Lung (tissue), 12 donors: ENCODE data around the gene CCDC126. TPM values are rescaled to one million over a fixed set of nuclear protein-coding genes. Genes with fewer than 3 reads are reported as not detected.

Experiments
- ATAC-seq: fragments of 200-7000 bp; cut with Tn5 transposase; one replicate; pipeline ENCODE4 v1.9.1; 2020; ENCODE audit warnings: moderate number of reproducible peaks; ENCODE audit not compliant: insufficient read depth, low FRiP score
- DNase-seq, 3 donors: peaks; one replicate each; pipeline ENCODE4 v3.0.0-alpha.2; 2013 to 2017
- H3K27ac ChIP-seq, 2 donors: one replicate each; pipeline ENCODE4 v1.5.1; 2013; ENCODE audit warnings: mild to moderate bottlenecking in 2 of 2, moderate library complexity in 2 of 2, control low read depth in 1 of 2, inconsistent platforms in 1 of 2, low read depth in 1 of 2, low read length in 1 of 2
- H3K27me3 ChIP-seq, 3 donors: one replicate each; pipeline ENCODE4 v1.5.1; 2013; ENCODE audit warnings: low read length in 2 of 3; ENCODE audit not compliant: control insufficient read depth in 3 of 3, insufficient read depth in 3 of 3
- H3K36me3 ChIP-seq, 4 donors: one replicate each; pipeline ENCODE4 v1.5.1; 2013; ENCODE audit warnings: low read length in 4 of 4, mild to moderate bottlenecking in 1 of 4, moderate library complexity in 1 of 4; ENCODE audit not compliant: control insufficient read depth in 4 of 4, insufficient read depth in 4 of 4
- H3K4me1 ChIP-seq, 5 donors: one replicate each; pipeline ENCODE4 v1.5.1; 2013; ENCODE audit warnings: low read length in 5 of 5, mild to moderate bottlenecking in 2 of 5, moderate library complexity in 1 of 5; ENCODE audit not compliant: control insufficient read depth in 5 of 5, insufficient read depth in 5 of 5
- H3K4me3 ChIP-seq: one replicate; pipeline ENCODE4 v1.5.1; 2013; ENCODE audit warnings: mild to moderate bottlenecking, control low read depth, moderate library complexity
- H3K9ac ChIP-seq, 2 donors: one replicate each; pipeline ENCODE4 v1.5.1; 2013; ENCODE audit warnings: low read length in 2 of 2, control low read depth in 1 of 2; ENCODE audit not compliant: insufficient read depth in 1 of 2
- H3K9me3 ChIP-seq, 4 donors: one replicate each; pipeline ENCODE4 v1.5.1; 2013; ENCODE audit warnings: low read length in 3 of 4, mild to moderate bottlenecking in 1 of 4, moderate library complexity in 1 of 4; ENCODE audit not compliant: control insufficient read depth in 4 of 4, insufficient read depth in 3 of 4
- WGBS, 2 donors: extraction: QIAGEN DNeasy Blood & Tissue Kit; methylation state at CpG; one replicate each; pipeline ENCODE4 v1.1.7; 2013; 5-methylcytosine and 5-hydroxymethylcytosine counted together
- polyA plus RNA-seq, 2 donors: library from polyadenylated mRNA; stranded (reverse); fragments of 200-250 nt; gene quantifications; one replicate each; pipeline ENCODE4 v1.2.1, GENCODE V29; 2013
- total RNA-seq, 2 donors: library from RNA; depleted of rRNA in 1 of 2; stranded (reverse); fragments of >200 nt in 1 of 2; gene quantifications; one replicate each; pipeline ENCODE4 v1.2.1, GENCODE V29; 2014 to 2021
- TF ChIP-seq, protein P1 (sequence below): IDR thresholded peaks from 2 replicates; pipeline ENCODE4 v1.5.1; 2012; ENCODE audit warnings: mild to moderate bottlenecking; ENCODE audit errors: control extremely low read depth, extremely low read depth
- donor health status: control.
- donor health status: control.
- donor health status: Bipolar disorder and iron deficiency.
- donor health status: healthy.
- donor health status: DM: yes; HTN: yes; CAD: no.

The CCDC126 gene
- total and polyA plus RNA-seq, 4 donors, result 4.1 to 21.9 (median 10.0) TPM

DNA sequence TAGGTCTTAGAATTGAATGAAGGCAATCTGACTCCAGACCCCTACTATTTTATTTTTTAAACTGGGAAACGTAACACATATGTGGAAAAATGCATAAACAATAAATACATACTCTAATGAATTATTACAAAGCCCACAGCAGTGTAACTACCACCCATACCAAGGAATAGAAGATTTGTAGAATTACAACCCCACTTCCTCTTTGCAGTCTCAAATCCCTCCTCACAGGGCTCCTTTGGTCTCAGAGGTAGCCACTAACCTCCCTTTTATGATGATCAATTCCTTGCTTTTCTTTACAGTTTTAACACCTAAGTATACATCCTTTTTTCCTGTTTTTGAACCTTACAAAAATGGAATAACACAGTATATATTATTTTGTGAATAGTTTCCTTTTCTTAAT lies 6.7 kb upstream of the CCDC126 start:
- Histone ChIP-seq H3K4me1 (no peaks in the 10 kb centered on the region), H3K36me3 (no peaks in the 10 kb centered on the region), H3K27me3 (no peaks in the 10 kb centered on the region), H3K4me3 (no peak overlapping the region), H3K9ac (no peak overlapping the region), H3K9me3 (peaks cover 0 to 5% (median 0%) of the 10 kb centered on the region in 4 donors), H3K27ac (no peak overlapping the region)
- ATAC-seq (no peak), DNase-seq (no peak)
- TF ChIP-seq, protein P1, sequence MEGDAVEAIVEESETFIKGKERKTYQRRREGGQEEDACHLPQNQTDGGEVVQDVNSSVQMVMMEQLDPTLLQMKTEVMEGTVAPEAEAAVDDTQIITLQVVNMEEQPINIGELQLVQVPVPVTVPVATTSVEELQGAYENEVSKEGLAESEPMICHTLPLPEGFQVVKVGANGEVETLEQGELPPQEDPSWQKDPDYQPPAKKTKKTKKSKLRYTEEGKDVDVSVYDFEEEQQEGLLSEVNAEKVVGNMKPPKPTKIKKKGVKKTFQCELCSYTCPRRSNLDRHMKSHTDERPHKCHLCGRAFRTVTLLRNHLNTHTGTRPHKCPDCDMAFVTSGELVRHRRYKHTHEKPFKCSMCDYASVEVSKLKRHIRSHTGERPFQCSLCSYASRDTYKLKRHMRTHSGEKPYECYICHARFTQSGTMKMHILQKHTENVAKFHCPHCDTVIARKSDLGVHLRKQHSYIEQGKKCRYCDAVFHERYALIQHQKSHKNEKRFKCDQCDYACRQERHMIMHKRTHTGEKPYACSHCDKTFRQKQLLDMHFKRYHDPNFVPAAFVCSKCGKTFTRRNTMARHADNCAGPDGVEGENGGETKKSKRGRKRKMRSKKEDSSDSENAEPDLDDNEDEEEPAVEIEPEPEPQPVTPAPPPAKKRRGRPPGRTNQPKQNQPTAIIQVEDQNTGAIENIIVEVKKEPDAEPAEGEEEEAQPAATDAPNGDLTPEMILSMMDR, result no peak
- 83 to 84% methylated on average over 1 of the region's 1 CpG for WGBS, 2 donors

DNA sequence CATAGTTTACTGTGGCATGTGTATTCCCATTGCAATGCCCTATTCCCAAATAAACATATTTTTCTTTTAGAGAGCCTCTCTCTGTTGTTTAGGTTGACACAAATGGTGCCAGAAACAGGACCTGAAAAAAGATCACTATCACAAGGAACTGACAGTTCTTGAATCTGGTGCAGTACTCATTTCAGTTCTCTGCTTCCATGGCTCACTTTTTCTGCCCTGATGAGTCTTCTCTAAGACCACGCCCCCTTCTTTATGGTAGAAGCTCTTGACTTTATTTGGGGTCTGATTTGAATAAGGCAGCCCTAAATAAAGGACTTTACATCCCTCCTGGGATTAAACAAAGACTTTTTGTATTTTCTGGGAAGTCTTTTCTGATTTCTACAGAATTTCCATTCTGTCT lies 3.5 kb upstream of the CCDC126 start:
- 68 to 89% methylated on average over 1 of the region's 1 CpG for WGBS, 2 donors

DNA sequence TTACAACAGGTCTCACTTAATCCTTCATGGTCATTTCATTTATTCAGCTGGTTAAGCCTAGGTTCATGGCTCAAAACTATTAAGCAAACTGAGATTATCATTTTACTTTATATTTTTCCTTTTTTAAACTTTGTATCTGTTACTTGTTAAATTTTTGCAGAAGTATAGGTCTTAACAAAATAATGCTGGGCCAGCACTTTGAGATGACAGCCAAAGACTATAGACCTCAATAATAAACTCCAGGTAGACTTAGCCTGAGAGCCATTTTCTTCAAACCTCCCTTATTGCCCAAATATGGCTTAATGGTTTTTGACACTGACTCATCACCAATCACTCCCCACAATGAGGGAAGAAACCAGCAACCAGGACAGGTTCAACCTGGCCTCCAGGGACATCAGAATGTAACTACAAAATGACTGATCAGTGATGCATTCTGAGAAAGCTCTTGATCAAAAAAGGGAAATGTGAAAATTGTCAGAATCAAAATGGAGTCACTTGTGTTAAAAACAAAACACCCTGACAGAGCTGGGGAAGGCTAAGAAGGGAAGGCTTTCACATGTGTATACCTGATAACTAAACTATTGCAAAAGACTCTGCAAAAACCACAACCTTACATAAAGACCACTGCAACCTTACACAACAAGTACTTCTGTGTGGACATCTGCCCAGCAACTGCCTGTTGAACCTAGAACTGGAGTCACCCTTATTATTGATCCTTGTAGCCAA lies 2.1 kb upstream of the CCDC126 start:
- Histone ChIP-seq H3K4me3 (no peak overlapping the region), H3K27me3 (no peaks in the 10 kb centered on the region), H3K36me3 (no peaks in the 10 kb centered on the region), H3K9me3 (no peaks in the 10 kb centered on the region), H3K9ac (no peak overlapping the region), H3K4me1 (peaks cover 0 to 17% (median 6%) of the 10 kb centered on the region in 5 donors), H3K27ac (no peak overlapping the region)
- ATAC-seq (no peak), DNase-seq (no peak)
- TF ChIP-seq, protein P1, result no peak

More for the DNA sequence above, 3.5 kb upstream of the CCDC126 start:
- Histone ChIP-seq H3K27me3 (no peaks in the 10 kb centered on the region), H3K9me3 (no peaks in the 10 kb centered on the region), H3K4me1 (peaks cover 0 to 11% (median 5%) of the 10 kb centered on the region in 5 donors), H3K27ac (no peak overlapping the region), H3K36me3 (no peaks in the 10 kb centered on the region), H3K9ac (no peak overlapping the region), H3K4me3 (no peak overlapping the region)
- ATAC-seq (no peak), DNase-seq (no peak)
- TF ChIP-seq, protein P1, result no peak
